CD14-positive monocyte (primary cell): Measurements from ENCODE around the gene SLC22A5. TPM values are rescaled to one million over a fixed set of nuclear protein-coding genes. Genes with fewer than 3 reads are reported as not detected.
A peak's percentile ranks its signal among the peaks of the same experiment; 100 is the strongest.

Experiments used
- DNase-seq, 3 donors: peaks; one replicate each; pipeline ENCODE4 v3.0.0-alpha.2; 2011 to 2022
- H2AFZ ChIP-seq: 2 replicates; pipeline ENCODE4 v1.6.0; 2012; ENCODE audit warnings: mild to moderate bottlenecking, low read depth, low read length, inconsistent platforms; ENCODE audit not compliant: insufficient read depth, poor library complexity, severe bottlenecking
- H3K27ac ChIP-seq, 2 donors: 1 replicate in 1 of 2; 2 replicates in 1 of 2; pipeline ENCODE4 v1.5.1; 2012 to 2013; ENCODE audit warnings: low read length in 2 of 2, control low read depth in 1 of 2, inconsistent platforms in 1 of 2, low read depth in 1 of 2, mild to moderate bottlenecking in 1 of 2
- H3K27me3 ChIP-seq, 2 donors: one replicate each; pipeline versions ENCODE4 v1.6.0 to v1.6.1; 2011 to 2013; ENCODE audit warnings: low read length in 2 of 2; ENCODE audit not compliant: control insufficient read depth in 2 of 2, insufficient read depth in 2 of 2
- H3K36me3 ChIP-seq, 2 donors: replicated peaks in 1 of 2; 1 replicate in 1 of 2; 2 replicates in 1 of 2; pipeline versions ENCODE4 v1.5.1 to v1.6.1; 2012 to 2013; ENCODE audit warnings: low read length in 2 of 2, control low read depth in 1 of 2, inconsistent platforms in 1 of 2, mild to moderate bottlenecking in 1 of 2; ENCODE audit not compliant: insufficient read depth in 2 of 2, control insufficient read depth in 1 of 2
- H3K4me1 ChIP-seq, 2 donors: 1 replicate in 1 of 2; 2 replicates in 1 of 2; pipeline versions ENCODE4 v1.5.1 to v1.6.1; 2012 to 2013; ENCODE audit warnings: low read length in 2 of 2, control low read depth in 1 of 2, inconsistent platforms in 1 of 2, mild to moderate bottlenecking in 1 of 2, moderate library complexity in 1 of 2; ENCODE audit not compliant: insufficient read depth in 2 of 2, control insufficient read depth in 1 of 2
- H3K4me2 ChIP-seq: replicated peaks from 2 replicates; pipeline ENCODE3; 2012; ENCODE audit warnings: low read length, moderate library complexity, mild to moderate bottlenecking; ENCODE audit not compliant: poor library complexity, severe bottlenecking; ENCODE audit errors: extremely low read depth
- H3K4me3 ChIP-seq, 3 experiments: fragments of 200-600 bp in 1 of 3; sonication (generic) in 1 of 3; replicated peaks in 1 of 3; 1 replicate in 2 of 3; 2 replicates in 1 of 3; pipeline ENCODE4 v1.5.1; 2011 to 2013; ENCODE audit warnings: low read length in 3 of 3, mild to moderate bottlenecking in 3 of 3, control low read depth in 2 of 3, low read depth in 2 of 3, inconsistent platforms in 1 of 3, moderate library complexity in 1 of 3
- H3K79me2 ChIP-seq: 2 replicates; pipeline ENCODE4 v1.6.0; 2012; ENCODE audit warnings: mild to moderate bottlenecking, control low read depth, inconsistent platforms, low read length, moderate library complexity; ENCODE audit not compliant: insufficient read depth
- H3K9ac ChIP-seq: 2 replicates; pipeline ENCODE4 v1.6.0; 2017; ENCODE audit warnings: low read length, mild to moderate bottlenecking; ENCODE audit not compliant: insufficient read depth, poor library complexity, severe bottlenecking
- H3K9me3 ChIP-seq, 2 donors: replicated peaks in 1 of 2; 1 replicate in 1 of 2; 2 replicates in 1 of 2; pipeline versions ENCODE4 v1.5.1 to v1.6.1; 2012 to 2013; ENCODE audit warnings: low read length in 2 of 2, control low read depth in 1 of 2; ENCODE audit not compliant: control insufficient read depth in 1 of 2, insufficient read depth in 1 of 2
- H4K20me1 ChIP-seq: 2 replicates; pipeline ENCODE4 v1.6.0; 2012; ENCODE audit warnings: mild to moderate bottlenecking, low read length, control low read depth, moderate library complexity; ENCODE audit not compliant: insufficient read depth
- H3K27ac Mint-ChIP-seq, 7 donors: one replicate each; pipeline ENCODE4 v1.8.0; 2020; ENCODE audit warnings: mild to moderate bottlenecking in 7 of 7, mixed read lengths in 7 of 7, moderate library complexity in 6 of 7, inconsistent platforms in 2 of 7
- H3K27me3 Mint-ChIP-seq, 3 donors: one replicate each; pipeline ENCODE4 v1.8.0; 2021 to 2022; ENCODE audit warnings: low read depth in 3 of 3, mild to moderate bottlenecking in 3 of 3, mixed read lengths in 3 of 3, moderate library complexity in 3 of 3, inconsistent platforms in 1 of 3
- H3K36me3 Mint-ChIP-seq, 2 donors: one replicate each; pipeline ENCODE4 v1.8.0; 2020; ENCODE audit warnings: mixed read lengths in 2 of 2, inconsistent platforms in 1 of 2, mild to moderate bottlenecking in 1 of 2
- H3K4me1 Mint-ChIP-seq: one replicate; pipeline ENCODE4 v1.8.0; 2020; ENCODE audit warnings: mild to moderate bottlenecking, mixed read lengths
- H3K4me3 Mint-ChIP-seq, 2 donors: one replicate each; pipeline ENCODE4 v1.8.0; 2020; ENCODE audit warnings: mild to moderate bottlenecking in 2 of 2, mixed read lengths in 2 of 2, moderate library complexity in 1 of 2
- H3K9me3 Mint-ChIP-seq, 7 donors: one replicate each; pipeline ENCODE4 v1.8.0; 2020 to 2022; ENCODE audit warnings: mixed read lengths in 7 of 7, mild to moderate bottlenecking in 6 of 7, moderate library complexity in 6 of 7, inconsistent platforms in 2 of 7
- WGBS: methylation state at CpG from one replicate; pipeline ENCODE4 v1.1.5; 2013; ENCODE audit warnings: missing lambda C conversion rate; ENCODE audit not compliant: insufficient coverage; 5-methylcytosine and 5-hydroxymethylcytosine counted together
- intact Hi-C, 2 donors: fragments of 100-400 bp; cut with micrococcal nuclease; formaldehyde crosslinking; loops; one replicate each; pipeline versions ENCODE4 v1.15.0 to v1.15.1; 2023
- polyA plus RNA-seq, 3 donors: library from polyadenylated mRNA; depleted of rRNA in 1 of 3; unstranded in 2 of 3; stranded (reverse) in 1 of 3; fragments of 300-500 nt in 2 of 3; fragments of >200 nt in 1 of 3; fragmentation: Illumina TruSeq in 2 of 3; gene quantifications; 1 replicate in 2 of 3; 2 replicates in 1 of 3; pipeline ENCODE4 v1.2.3, GENCODE V29; 2012 to 2021
- TF ChIP-seq, protein P1 (sequence below): fragments of 200-600 bp; IDR thresholded peaks from one replicate; pipeline ENCODE4 v1.8.0; 2022; ENCODE audit warnings: antibody characterized with exemption, mild to moderate bottlenecking

SLC22A5 gene
- polyA plus RNA-seq, 3 donors = 2.4 to 14.6 (median 3.5) TPM

DNA sequence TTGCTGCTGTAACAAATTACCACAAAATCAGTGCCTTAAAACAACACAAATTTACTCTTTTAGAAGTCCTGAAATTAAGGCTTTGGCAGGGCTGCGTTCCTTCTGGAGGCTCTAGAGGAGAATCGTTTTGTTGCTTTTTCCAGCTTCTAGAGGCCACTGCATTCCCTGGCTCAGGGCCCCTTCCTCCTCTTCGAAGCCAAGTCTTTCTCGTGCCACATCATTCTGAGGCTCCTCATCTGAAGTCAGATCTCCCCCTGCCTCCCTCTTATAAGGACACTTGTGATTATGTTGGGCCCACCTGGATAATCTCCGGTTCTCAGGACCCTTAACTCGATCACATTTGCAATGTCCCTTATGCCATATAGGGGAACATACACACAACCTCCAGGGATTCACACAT, 48.0 kb downstream of the SLC22A5 start:
- Histone ChIP-seq H2AFZ (no peak overlapping the region), H3K9ac (no peak overlapping the region), H3K4me3 (no peak overlapping the region), H3K4me1 (peaks cover 65 to 89% of the 10 kb centered on the region in 2 donors), H3K36me3 (no peaks in the 10 kb centered on the region), H3K9me3 (no peaks in the 10 kb centered on the region), H3K27ac (peak overlapping the region in 1 of 2 donors; percentile 46), H3K4me2 (no peak overlapping the region), H3K27me3 (no peaks in the 10 kb centered on the region), H4K20me1 (no peaks in the 10 kb centered on the region), H3K79me2 (peaks cover 93% of the 10 kb centered on the region)
- no peak overlapping the region for H3K4me3 Mint-ChIP-seq
- peak overlapping the region in 5 of 7 donors; percentile 43 to 88 (median 76) for H3K27ac Mint-ChIP-seq
- peaks cover 0 to 1% (median 0%) of the 10 kb centered on the region in 3 donors for H3K27me3 Mint-ChIP-seq
- TF ChIP-seq, protein P1, sequence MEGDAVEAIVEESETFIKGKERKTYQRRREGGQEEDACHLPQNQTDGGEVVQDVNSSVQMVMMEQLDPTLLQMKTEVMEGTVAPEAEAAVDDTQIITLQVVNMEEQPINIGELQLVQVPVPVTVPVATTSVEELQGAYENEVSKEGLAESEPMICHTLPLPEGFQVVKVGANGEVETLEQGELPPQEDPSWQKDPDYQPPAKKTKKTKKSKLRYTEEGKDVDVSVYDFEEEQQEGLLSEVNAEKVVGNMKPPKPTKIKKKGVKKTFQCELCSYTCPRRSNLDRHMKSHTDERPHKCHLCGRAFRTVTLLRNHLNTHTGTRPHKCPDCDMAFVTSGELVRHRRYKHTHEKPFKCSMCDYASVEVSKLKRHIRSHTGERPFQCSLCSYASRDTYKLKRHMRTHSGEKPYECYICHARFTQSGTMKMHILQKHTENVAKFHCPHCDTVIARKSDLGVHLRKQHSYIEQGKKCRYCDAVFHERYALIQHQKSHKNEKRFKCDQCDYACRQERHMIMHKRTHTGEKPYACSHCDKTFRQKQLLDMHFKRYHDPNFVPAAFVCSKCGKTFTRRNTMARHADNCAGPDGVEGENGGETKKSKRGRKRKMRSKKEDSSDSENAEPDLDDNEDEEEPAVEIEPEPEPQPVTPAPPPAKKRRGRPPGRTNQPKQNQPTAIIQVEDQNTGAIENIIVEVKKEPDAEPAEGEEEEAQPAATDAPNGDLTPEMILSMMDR = no peak
- H3K36me3 Mint-ChIP-seq = peaks cover 42 to 46% of the 10 kb centered on the region in 2 donors
- no peak for DNase-seq
- H3K9me3 Mint-ChIP-seq = peaks cover 0 to 1% (median 0%) of the 10 kb centered on the region in 7 donors
- WGBS = 89% methylated on average over 6 of the region's 6 CpGs
- H3K4me1 Mint-ChIP-seq = peaks cover 92% of the 10 kb centered on the region
- intact Hi-C loops = loop anchor here (2.0 to 5.0 kb wide), 2 partner anchors 13 to 70 kb away; no protein-coding TSS in a partner anchor

DNA sequence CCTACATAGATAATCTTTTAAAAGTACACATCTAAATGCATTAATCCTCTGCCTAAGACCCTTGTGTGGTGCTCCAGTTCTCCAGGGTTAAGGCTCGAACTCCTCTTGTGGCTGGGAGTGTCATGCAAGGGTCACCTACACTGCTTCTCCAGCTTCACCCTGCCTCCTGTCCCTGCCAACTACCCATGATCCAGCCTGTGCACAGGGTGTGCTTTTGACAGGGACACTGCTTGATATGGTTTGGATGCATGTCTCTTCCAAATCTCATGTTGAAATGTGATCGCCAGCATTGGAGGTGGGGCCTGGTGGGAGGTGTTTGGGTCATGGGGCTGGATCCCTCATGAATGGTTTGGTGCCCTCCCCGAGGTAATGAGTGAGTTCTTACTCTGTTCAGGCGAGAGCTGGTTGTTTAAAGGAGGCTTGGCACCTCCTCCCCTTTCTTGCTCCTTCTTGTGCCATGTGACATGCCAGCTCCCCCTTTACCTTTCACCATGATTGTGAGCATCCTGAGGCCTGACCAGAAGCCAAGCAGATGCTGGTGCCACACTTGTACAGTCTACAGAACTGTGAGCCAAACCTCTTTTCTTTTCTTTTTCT, 48.5 kb downstream of the SLC22A5 start:
- no peaks in the 10 kb centered on the region for H4K20me1 ChIP-seq
- peaks cover 93% of the 10 kb centered on the region for H3K79me2 ChIP-seq
- Mint-ChIP-seq H3K36me3 (peaks cover 46 to 52% of the 10 kb centered on the region in 2 donors), H3K27ac (peak overlapping the region in 4 of 7 donors; percentile 17 to 85 (median 40)), H3K4me1 (peaks cover 93% of the 10 kb centered on the region), H3K27me3 (peaks cover 0 to 1% (median 0%) of the 10 kb centered on the region in 3 donors), H3K4me3 (peak overlapping the region in 1 of 2 donors; percentile 37), H3K9me3 (peaks cover 0 to 1% (median 0%) of the 10 kb centered on the region in 7 donors)
- H3K4me1 ChIP-seq = peaks cover 68 to 89% of the 10 kb centered on the region in 2 donors
- no peak for DNase-seq
- TF ChIP-seq, protein P1 = no peak
- 96% methylated on average over 2 of the region's 4 CpGs for WGBS
- H2AFZ ChIP-seq = no peak overlapping the region
- H3K36me3 ChIP-seq = no peaks in the 10 kb centered on the region
- no peaks in the 10 kb centered on the region for H3K27me3 ChIP-seq
- H3K4me3 ChIP-seq = no peak overlapping the region
- H3K9ac ChIP-seq = no peak overlapping the region
- intact Hi-C loops = loop anchor here (2.0 to 5.0 kb wide), 2 partner anchors 13 to 69 kb away; no protein-coding TSS in a partner anchor
- no peak overlapping the region for H3K4me2 ChIP-seq
- no peak overlapping the region for H3K27ac ChIP-seq
- no peaks in the 10 kb centered on the region for H3K9me3 ChIP-seq
